ENCODE results near the gene PTX4. TPM values are rescaled to one million over a fixed set of nuclear protein-coding genes. Genes with fewer than 3 reads are reported as not detected.

PTX4 gene
- total RNA-seq, 1 experiment from 2014 or later: not detected

GRCh38 chr16:1446296-1447080 is 42.3 kb downstream of the PTX4 start:
- Mint-ChIP-seq H3K4me3 (no peak overlapping the region), H3K27me3 (ENCODE audit: low read depth) (peaks cover 1% of the 10 kb centered on the region; the same call in 1 of the 2 replicates), H3K4me1 (no peaks in the 10 kb centered on the region), H3K9me3 (no peaks in the 10 kb centered on the region), H3K36me3 (ENCODE audit: insufficient read depth in 1 of 3, low read depth in 3 of 3) (peaks cover 0 to 18% (median 17%) of the 10 kb centered on the region in 3 experiments; a peak in 5 of 7 replicates), H3K27ac (no peak overlapping the region)
- Histone ChIP-seq H3K79me2 (ENCODE audit: insufficient read depth, low read length) (no peaks in the 10 kb centered on the region), H3K9ac (ENCODE audit: extremely low read depth, insufficient read length, low read length) (no peak overlapping the region), H3K27me3 (ENCODE audit: insufficient read depth, low read length) (no peaks in the 10 kb centered on the region), H3K79me1 (ENCODE audit: insufficient read depth, low read depth, low read length, poor library complexity, severe bottlenecking) (no peaks in the 10 kb centered on the region), H2AK5ac (ENCODE audit: insufficient read length, low read length) (no peak overlapping the region), H3K4me2 (ENCODE audit: insufficient read depth, insufficient read length, low read length) (no peak overlapping the region), H3K23me2 (ENCODE audit: insufficient read length, low read depth, low read length, poor library complexity, severe bottlenecking) (no peaks in the 10 kb centered on the region), H4K5ac (ENCODE audit: insufficient read length, low read depth, low read length) (no peak overlapping the region), H3K23ac (ENCODE audit: insufficient read length, low read depth, low read length) (no peak overlapping the region), H4K8ac (replicated peaks; ENCODE audit: insufficient read length, low read depth, low read length) (no peak overlapping the region), H2BK15ac (ENCODE audit: low read depth, low read length) (no peak overlapping the region), H2BK12ac (ENCODE audit: insufficient read length, low read depth, low read length) (no peak overlapping the region), H3K27ac (ENCODE audit: insufficient read length, low read depth, low read length) (no peak overlapping the region), H3K14ac (ENCODE audit: insufficient read depth, low read length) (no peak overlapping the region), H2BK5ac (ENCODE audit: insufficient read length, low read length) (no peak overlapping the region), H4K91ac (ENCODE audit: insufficient read length, low read depth, low read length) (no peak overlapping the region), H3T11ph (ENCODE audit: low read length) (no peak overlapping the region), H2BK120ac (ENCODE audit: low read depth, low read length, poor library complexity, severe bottlenecking) (no peak overlapping the region), H3K9me3 (ENCODE audit: control insufficient read depth, low read depth, low read length) (no peaks in the 10 kb centered on the region), H2AFZ (ENCODE audit: low read length) (no peak overlapping the region), H3K4ac (ENCODE audit: low read depth, low read length) (no peak overlapping the region), H3K18ac (ENCODE audit: insufficient read length, low read depth, low read length) (no peak overlapping the region), H2BK20ac (ENCODE audit: low read depth, low read length, poor library complexity, severe bottlenecking) (no peak overlapping the region), H3K4me1 (ENCODE audit: insufficient read depth, low read length) (no peaks in the 10 kb centered on the region), H3K56ac (ENCODE audit: insufficient read length, low read depth, low read length) (no peak overlapping the region), H4K20me1 (ENCODE audit: control insufficient read depth, insufficient read depth, insufficient read length) (peaks cover 2% of the 10 kb centered on the region)
- no peak for TF ChIP-seq CTCF (conservative IDR thresholded peaks at IDR 0.05)
- WGBS (ENCODE audit: extremely low coverage, insufficient read length, low lambda C conversion rate): no CpG with 5 or more reads among the region's 41 CpGs
- no peak for DNase-seq

Measured in H9 (cell line).